CD1c-positive myeloid dendritic cell (primary cell): ENCODE results near the gene ERC2.
"Not testable (repeated sequence)": the region's sequence is repeated elsewhere in the genome, so short reads cannot be mapped to it uniquely, and the experiment has no call there.

Source experiments
- DNase-seq: peaks from one replicate; pipeline ENCODE4 v3.0.0-alpha.2; 2016; ENCODE audit errors: extremely low spot score

The ERC2 gene

DNA sequence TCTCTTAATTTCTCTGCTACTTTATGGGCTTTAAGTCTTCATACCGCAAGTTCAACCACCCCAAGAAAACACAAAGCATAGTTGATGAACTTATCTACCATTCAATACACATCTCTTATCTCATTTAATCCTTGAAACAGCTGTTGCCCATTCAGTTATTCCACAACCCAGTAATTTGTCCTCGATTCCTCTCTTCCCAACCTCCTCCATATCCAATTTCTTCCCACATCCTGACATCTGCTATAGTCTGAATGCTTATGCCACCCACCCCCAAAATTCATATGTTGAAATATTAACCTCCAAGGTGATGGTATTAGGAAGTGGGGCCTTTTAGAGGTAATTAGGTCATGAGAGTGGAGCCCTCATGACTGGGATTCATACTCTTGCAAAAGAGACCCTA lies 345.4 kb downstream of the ERC2 start:
- no peak for DNase-seq

DNA sequence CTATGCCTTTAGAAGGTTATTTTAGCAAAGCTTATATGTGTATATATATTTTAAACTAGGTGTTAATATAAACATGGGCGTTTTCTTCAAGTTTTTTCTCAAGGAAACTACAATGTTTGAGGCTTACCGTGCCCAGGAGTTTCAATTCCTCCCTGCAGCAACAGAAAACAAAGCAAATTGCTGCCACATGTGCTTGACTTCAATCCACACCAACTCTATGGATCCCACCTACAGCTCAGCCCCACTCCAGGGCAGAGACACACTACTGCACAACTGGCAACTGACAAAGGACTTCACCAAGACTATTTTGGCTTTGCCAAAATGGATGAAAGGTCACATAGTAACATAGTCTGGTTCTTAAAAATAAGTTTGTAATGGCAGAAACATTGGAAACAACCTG lies 346.6 kb downstream of the ERC2 start:
- peak; percentile 3 for DNase-seq

DNA sequence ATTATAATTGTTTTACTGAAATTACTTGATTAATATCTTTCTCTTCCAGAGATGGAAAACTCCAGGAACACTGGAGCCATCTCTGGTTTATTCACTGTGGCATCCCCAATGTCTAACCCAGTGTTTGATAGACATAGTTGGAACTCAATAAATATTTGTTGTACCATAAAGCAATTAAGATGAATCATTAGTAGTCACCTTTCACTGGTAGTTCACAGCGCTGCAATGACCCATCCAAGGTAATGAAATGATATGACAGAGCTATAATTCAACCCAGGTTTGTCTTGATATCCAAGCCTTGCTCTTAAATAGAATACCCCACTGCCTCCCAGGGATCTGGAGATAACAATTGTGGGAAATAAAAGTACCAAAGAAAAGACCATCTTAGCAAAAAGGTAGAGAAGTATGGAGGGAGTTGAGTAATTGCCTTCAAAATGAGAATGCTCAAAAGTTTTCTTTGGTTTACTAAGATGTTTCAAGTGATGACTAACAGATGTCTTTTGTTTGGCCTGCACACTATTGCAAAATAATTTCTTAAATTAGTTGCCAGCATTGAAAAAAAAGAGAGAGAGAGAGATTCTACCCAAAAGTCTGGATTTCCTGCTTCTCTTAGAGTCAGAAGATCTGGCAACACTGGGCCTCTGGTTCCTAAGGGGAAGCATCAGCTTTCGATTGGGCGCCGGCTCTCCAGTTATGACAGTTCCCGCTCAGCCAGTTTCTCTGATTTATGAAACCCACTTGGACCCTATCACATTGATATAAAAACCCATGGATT lies 348.5 kb downstream of the ERC2 start:
- peak; percentile 7 for DNase-seq

DNA sequence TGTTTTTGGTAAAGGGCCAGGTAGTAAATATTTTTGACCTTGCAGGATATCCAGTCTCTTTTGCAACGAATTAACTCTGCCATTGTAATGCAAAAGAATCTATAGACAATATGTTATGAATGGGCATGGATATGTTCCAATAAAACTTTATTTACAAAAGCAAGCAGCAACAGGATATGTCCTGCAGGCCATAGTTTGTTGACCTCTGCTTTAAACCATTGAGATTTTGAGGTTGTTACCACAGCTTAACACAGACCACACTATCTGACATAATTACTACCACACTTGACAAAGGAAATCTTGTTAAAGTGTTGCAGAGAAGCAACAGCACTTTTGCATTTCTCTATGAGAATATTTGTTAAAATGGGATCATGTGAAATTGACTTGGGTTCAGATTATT lies 349.3 kb downstream of the ERC2 start:
- no peak for DNase-seq

GRCh38 chr3:56115698-56116097 lies 352.6 kb downstream of the ERC2 start:
- DNase-seq = no peak

DNA sequence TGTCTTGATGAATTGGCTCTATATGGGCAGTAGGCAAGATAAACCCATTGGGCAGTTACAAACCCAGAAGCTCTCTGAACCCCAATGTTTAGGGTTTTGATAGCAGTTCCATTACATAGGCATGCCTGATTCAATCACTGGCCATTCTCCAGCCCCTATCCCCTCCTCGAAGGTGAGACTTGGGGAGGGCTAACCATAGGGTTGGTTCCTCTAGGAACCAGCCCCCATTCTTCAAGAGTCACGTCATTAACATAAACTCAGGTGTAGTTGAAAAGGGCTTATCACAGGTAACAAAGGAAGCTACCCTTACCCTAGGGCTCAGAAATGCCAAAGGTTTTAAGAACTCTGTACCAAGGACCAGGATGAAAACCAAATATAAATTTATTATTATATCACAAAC lies 353.1 kb downstream of the ERC2 start:
- DNase-seq = no peak

- DNase-seq = no peak
Observed at GRCh38 chr3:56113908-56114307, 354.4 kb downstream of the ERC2 start.

DNA sequence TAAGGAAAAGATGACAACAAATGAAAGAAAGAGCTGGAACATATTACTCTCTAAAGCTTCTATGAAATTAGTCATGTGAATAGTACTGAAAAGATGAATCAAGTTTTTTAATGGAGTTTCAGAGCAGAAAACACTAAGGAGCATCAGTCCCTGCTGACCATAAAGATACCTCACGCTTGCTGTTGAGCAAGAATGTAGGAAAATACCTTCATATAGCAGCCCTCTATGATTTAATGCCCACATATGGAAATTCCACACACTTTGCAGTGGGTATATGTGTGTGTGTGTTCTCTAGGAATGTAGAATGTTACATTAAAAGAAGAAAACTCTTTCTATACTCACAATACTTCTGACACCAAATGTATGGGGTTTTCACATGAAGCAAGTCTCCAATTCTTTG lies 355.0 kb downstream of the ERC2 start:
- no peak for DNase-seq

DNA sequence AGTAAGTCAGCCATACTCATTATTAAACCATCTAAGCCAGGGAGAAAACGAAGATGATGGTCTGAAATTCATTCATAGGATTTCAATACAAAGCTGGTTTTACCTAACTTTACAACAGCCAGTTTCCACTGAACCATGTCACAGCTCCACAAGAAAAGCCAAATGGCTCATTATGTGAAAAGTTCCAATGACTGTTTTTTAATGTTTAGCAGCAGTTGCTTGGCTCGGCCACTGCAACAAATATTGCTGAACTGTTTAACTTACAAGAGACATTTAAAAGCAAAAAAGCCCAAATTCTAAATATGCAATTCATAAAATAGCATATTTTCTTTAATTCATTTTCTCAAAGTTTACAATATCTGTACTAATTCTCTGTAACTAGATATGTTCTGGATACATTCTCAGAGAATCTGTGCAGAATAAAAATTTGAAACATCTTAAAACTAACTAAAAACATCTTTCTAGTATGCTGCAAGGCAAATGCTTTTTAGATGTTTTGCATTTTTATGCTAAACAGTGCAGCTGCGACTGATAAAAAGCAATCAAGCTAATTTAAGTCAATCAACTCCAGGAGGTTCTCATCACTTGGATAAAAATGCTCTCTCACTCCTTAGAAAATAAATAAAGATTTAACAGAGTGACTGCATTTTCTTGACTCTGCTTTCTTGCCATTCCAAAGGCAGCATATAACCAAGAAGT lies 356.5 kb downstream of the ERC2 start:
- DNase-seq = no peak

DNA sequence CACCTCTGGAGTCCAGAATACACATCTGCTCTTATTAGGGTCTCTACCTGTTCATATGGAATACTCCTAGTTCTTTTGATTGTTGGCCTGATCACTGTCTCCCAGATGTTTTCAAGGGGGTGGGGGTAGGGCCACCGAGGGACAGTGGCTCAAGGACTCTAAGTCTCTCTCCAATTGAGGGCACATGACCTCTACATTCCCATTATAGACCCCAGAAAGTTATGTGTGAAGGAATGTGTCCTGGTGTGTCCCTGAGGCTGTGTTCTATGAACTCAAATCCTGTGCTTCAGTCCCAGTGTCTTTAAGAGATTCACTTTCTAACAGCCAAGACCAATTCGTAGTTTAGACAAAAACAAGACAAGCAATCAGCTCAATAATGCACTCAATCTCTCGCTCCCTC lies 357.4 kb downstream of the ERC2 start:
- no peak for DNase-seq

GRCh38 chr3:56107157-56107556 lies 361.1 kb downstream of the ERC2 start:
- no peak for DNase-seq

- no peak for DNase-seq
Observed at GRCh38 chr3:56102032-56102431, 366.2 kb downstream of the ERC2 start.

DNA sequence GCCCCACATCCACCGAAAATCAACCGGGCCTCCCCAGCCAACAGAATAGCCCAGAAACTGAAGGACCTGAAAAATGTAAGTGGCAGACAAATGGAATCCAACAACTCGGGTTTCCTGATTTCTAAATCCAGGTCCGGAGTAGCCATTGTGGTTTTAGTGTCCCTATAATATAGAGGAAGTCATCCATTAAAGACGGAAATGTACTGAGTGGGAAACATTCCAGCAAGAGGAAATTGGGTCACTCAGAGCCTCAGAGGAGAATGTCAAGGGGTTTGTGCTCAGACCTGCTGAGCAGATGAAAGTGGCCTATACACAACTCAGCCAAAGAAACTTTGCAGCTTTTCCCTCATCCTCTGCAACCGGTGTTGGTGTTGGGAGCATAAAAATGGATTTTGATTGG lies 366.7 kb downstream of the ERC2 start:
- no peak for DNase-seq

DNA sequence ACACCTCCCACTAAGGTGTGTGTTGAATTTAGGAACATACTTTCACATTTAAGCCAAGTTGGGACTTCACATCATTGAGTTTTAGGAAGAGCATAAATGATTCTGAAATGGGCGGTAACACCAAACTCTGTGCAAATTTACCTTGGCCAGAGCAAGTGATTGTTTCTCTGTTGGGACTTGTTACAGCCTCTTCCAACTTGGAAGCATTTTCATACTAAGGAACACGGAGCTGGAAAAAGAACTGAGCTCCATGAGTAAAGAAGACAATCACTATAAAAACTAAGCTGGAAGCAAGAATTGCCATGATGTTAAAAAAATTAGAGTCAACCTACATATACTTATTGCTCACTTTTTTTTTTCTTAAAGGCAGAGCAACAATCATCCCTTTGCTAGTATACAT lies 371.3 kb downstream of the ERC2 start:
- no peak for DNase-seq

GRCh38 chr3:56094170-56094569 lies 374.1 kb downstream of the ERC2 start:
- DNase-seq = no peak

DNA sequence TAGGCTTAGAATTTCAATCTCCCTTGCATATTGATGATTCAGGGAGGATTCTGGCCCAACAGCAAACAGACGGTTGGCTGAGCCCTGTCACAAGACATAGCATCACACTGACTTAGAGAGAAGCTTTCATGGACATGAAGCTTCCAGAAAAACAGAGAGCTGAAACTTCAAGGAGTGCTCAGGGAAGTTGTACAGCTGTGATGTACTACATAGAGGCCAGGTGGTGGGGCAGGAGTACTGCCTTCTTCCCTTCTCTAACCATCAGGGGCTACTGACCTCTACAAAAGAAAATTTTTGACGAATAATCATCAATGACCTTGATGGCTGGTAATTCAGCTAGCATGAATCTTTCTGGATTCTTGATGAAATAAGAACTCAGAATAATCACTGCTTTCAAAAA lies 378.5 kb downstream of the ERC2 start:
- DNase-seq = no peak

- no peak for DNase-seq
Observed at GRCh38 chr3:56087451-56088053, 380.7 kb downstream of the ERC2 start.

DNA sequence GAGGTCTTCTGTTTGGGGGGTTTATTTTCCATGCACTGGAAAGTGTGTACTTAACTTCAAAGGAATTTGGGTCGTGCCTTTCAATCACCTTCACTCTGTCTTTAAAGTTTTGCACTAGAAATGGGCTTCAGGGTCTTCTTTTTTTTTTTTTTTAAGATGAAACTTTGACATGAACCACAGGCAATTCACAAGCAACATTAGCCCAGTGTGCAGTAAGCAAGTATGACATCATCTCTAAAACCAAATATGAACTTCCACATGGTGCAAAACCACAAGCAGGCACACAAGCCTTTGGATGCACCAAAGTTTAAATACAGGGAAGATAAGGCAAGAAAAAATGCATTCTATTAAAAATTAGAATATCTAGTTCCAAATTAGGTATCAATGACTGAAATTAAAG lies 381.9 kb downstream of the ERC2 start:
- DNase-seq = no peak

DNA sequence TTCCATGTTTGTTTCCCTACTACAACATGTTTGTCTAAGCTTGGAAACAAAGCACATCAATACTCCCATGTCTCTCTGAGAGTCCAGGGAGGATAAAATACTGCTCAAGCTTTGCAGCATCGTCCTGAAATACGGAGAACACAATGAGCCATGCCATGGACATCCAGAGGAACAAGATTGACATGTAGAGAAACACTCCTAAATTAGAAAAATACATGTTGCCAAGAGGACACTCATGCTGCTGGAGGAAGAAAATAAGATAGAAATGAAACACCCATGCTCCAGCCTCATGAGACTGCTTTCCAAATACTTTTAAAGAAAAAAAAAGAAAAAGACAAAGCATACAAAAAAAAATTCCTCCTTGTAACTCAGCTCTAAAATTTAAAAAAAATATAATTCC lies 387.0 kb downstream of the ERC2 start:
- DNase-seq = no peak

- no peak for DNase-seq
Observed at GRCh38 chr3:56076746-56077145, 391.5 kb downstream of the ERC2 start.

DNA sequence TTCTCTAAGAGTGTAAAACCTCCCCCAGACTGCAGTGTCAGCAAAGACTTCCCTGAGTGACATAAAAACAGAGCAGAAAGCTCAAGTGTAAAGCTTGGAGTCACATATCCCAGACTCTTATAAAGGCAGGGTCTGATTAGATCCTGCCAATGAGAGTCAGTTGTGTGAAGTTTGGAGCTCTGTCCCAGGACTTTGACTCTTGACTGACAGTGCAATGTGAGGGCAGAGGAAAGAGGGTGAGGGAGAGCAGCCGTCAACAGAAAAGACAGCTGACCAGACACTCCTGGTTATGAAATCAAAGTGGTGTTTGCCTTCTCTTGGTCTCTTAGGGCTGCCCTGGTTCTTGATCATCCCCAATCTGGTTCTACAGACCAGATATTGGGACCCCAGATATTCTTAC lies 393.2 kb downstream of the ERC2 start:
- DNase-seq = no peak

- DNase-seq = no peak
Observed at GRCh38 chr3:56069766-56070165, 398.5 kb downstream of the ERC2 start.

DNA sequence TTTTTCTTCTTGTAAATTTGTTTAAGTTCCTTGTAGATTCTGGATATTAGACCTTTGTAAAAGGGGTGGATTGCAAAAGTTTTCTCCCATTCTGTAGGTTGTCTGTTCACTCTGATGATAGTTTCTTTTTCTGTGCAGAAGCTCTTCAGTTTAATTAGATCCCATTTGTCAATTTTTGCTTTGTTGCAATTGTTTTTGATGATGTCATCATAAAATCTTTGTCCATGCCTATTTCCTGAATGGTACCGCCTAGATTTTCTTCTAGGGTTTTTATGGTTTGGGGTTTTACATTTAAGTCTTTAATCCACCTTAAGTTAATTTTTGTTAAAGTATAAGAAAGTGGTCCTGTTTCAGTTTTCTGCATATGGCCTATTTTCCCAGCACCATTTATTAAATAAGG lies 401.9 kb downstream of the ERC2 start:
- not testable (repeated sequence) for DNase-seq
